Adrenal gland (tissue), 12 donors: ENCODE measurements around the gene LMCD1. TPM values are rescaled to one million over a fixed set of nuclear protein-coding genes. Genes with fewer than 3 reads are reported as not detected.

Experiments
- DNase-seq, 7 donors: peaks; one replicate each; pipeline ENCODE4 v3.0.0-alpha.2; 2019 to 2020
- H3K27ac ChIP-seq, 5 donors: fragments of 200-600 bp; sonication (generic) in 4 of 5; 1 replicate in 3 of 5; 2 replicates in 2 of 5; pipeline versions ENCODE4 v1.5.1 to v1.8.0; 2016 to 2020; ENCODE audit warnings: mild to moderate bottlenecking in 1 of 5
- H3K27me3 ChIP-seq: fragments of 200-600 bp; 2 replicates; pipeline ENCODE4 v1.8.0; 2021
- H3K36me3 ChIP-seq, 2 donors: fragments of 200-600 bp; replicated peaks in 1 of 2; 1 replicate in 1 of 2; 2 replicates in 1 of 2; pipeline versions ENCODE4 v1.5.1 to v1.8.0; 2018 to 2022
- H3K4me1 ChIP-seq, 2 donors: fragments of 200-600 bp; replicated peaks in 1 of 2; 1 replicate in 1 of 2; 2 replicates in 1 of 2; pipeline versions ENCODE4 v1.5.1 to v1.8.0; 2018 to 2021
- H3K4me3 ChIP-seq, 4 donors: fragments of 200-600 bp; sonication (generic) in 3 of 4; one replicate each; pipeline ENCODE4 v1.5.1; 2016 to 2018
- H3K9me3 ChIP-seq, 3 donors: fragments of 200-600 bp; sonication (generic) in 1 of 3; replicated peaks in 1 of 3; 1 replicate in 2 of 3; 2 replicates in 1 of 3; pipeline versions ENCODE4 v1.5.1 to v1.8.0; 2016 to 2021
- POLR2A ChIP-seq, 2 donors: fragments of 450-650 bp; IDR thresholded peaks; one replicate each; pipeline ENCODE4 v1.6.1; 2017; ENCODE audit warnings: antibody characterized with exemption in 2 of 2, mild to moderate bottlenecking in 2 of 2, moderate library complexity in 1 of 2
- WGBS, 4 donors: extraction: QIAGEN DNeasy Blood & Tissue Kit in 2 of 4; methylation state at CpG; one replicate each; pipeline versions ENCODE4 v1.1.5 to v1.1.7; 2013 to 2017; 5-methylcytosine and 5-hydroxymethylcytosine counted together
- intact Hi-C, 2 donors: fragments of 100-400 bp; cut with DNase I; formaldehyde crosslinking; loops; one replicate each; pipeline versions ENCODE4 v1.14.1 to v1.15.0; 2022 to 2023
- polyA plus RNA-seq, 3 donors: library from polyadenylated mRNA; stranded (reverse); fragments of 200-250 nt in 2 of 3; fragments of 350-450 nt in 1 of 3; fragmentation: Illumina TruSeq in 1 of 3; extraction: RNeasy Lipid Tissue Mini Kit (QIAGEN cat#74804) in 1 of 3; gene quantifications; one replicate each; pipeline ENCODE4 v1.2.3, GENCODE V29; 2013 to 2014
- total RNA-seq, 9 donors: library from RNA; depleted of rRNA in 4 of 9; stranded (reverse); fragments of >200 nt in 4 of 9; fragments of 120-200 nt in 1 of 9; fragmentation: NEBNext Ultra II Directional in 1 of 9; extraction: Animal tissue kit (Norgen Biotek cat#: 25700) in 1 of 9; gene quantifications; one replicate each; pipeline versions ENCODE4 v1.1.0 to v1.2.4, GENCODE V29; 2013 to 2023
- TF ChIP-seq, protein P1 (sequence below), 6 experiments: fragments of 450-650 bp in 4 of 6; fragments of 200-600 bp in 2 of 6; sonication (generic) in 1 of 6; IDR thresholded peaks; 1 replicate in 5 of 6; 2 replicates in 1 of 6; pipeline versions ENCODE4 v1.5.1 to v1.8.0; 2016 to 2021; ENCODE audit warnings: antibody characterized with exemption in 6 of 6, mild to moderate bottlenecking in 2 of 6, moderate library complexity in 1 of 6
- donor health status: healthy with polysubstance abuse.
- donor health status: Bipolar disorder and iron deficiency.
- donor health status: DM: yes; HTN: yes; CAD: no.
- donor health status: DM: no; HTN: no; CAD: no.
- donor health status: DM: no; HTN: no; CAD: no.
- donor health status: DM: yes; HTN: yes; CAD: no.

Gene LMCD1
- total and polyA plus RNA-seq, 12 donors, result 4.8 to 26.5 (median 16.1) TPM

DNA sequence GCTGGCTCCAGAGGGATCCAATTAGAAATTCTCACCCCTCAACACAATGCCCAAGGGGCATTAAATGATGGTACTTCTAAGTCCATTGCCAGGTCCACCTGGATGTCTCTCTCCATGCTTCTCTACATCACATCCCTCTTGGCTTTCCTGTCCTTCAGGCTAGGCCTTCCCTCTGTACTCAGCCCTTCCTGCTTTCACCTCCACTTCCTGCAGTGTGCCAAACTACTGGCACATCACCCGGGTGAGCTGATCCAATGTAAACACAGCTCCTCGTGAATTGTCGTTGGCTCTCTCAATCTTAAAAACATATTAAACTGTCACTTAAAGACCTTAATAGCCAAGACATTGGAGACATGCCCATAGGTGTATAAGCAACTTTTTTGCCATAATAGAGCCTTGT is 4.0 kb downstream of the LMCD1 start:
- Histone ChIP-seq H3K4me1 (peaks cover 9 to 59% of the 10 kb centered on the region in 2 donors), H3K27ac (peak overlapping the region in 2 of 5 donors; percentile 65 to 68), H3K9me3 (no peaks in the 10 kb centered on the region), H3K4me3 (no peak overlapping the region), H3K27me3 (no peaks in the 10 kb centered on the region), H3K36me3 (no peaks in the 10 kb centered on the region)
- no peak for DNase-seq
- TF ChIP-seq, protein P1, sequence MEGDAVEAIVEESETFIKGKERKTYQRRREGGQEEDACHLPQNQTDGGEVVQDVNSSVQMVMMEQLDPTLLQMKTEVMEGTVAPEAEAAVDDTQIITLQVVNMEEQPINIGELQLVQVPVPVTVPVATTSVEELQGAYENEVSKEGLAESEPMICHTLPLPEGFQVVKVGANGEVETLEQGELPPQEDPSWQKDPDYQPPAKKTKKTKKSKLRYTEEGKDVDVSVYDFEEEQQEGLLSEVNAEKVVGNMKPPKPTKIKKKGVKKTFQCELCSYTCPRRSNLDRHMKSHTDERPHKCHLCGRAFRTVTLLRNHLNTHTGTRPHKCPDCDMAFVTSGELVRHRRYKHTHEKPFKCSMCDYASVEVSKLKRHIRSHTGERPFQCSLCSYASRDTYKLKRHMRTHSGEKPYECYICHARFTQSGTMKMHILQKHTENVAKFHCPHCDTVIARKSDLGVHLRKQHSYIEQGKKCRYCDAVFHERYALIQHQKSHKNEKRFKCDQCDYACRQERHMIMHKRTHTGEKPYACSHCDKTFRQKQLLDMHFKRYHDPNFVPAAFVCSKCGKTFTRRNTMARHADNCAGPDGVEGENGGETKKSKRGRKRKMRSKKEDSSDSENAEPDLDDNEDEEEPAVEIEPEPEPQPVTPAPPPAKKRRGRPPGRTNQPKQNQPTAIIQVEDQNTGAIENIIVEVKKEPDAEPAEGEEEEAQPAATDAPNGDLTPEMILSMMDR (IDR thresholded peaks at IDR 0.05), result no peak
- no peak for TF ChIP-seq POLR2A (IDR thresholded peaks at IDR 0.05)
- WGBS, 4 donors, result 27 to 41% (median 34%) methylated on average over 3 of the region's 3 CpGs
- intact Hi-C loops, result no loop called here

DNA sequence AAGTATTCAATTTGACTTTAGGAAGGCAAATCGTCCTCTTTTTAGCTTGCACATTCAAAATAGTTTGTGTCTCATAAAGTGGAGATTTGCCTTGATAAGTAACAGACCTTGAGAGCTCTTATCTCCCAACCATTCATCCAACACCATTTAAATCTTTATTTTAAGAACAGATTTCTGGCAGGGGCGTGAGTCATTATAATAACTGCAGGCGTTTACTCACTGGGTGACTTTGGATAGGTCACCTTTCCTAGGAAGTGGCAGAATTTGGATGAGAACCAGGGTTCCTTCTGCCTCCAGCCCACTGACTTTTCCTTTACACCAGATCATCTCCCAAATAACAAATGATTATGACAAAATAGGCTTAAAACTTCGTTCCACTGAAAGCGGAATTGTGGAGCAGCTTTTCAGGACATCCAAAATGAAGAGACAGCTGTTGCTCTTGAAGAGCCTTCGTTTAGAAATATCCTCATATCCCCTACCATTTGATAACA is 5.0 kb downstream of the LMCD1 start:
- Histone ChIP-seq H3K27ac (peak overlapping the region in 3 of 5 donors; percentile 23 to 68 (median 65)), H3K4me1 (peaks cover 9 to 54% of the 10 kb centered on the region in 2 donors), H3K36me3 (no peaks in the 10 kb centered on the region), H3K4me3 (no peak overlapping the region), H3K9me3 (no peaks in the 10 kb centered on the region), H3K27me3 (no peaks in the 10 kb centered on the region)
- 24 to 37% (median 31%) methylated on average over 6 of the region's 6 CpGs for WGBS, 4 donors
- intact Hi-C loops, result no loop called here
- DNase-seq, result peak in 6 of 7 donors; percentile 47 to 77 (median 65)
- TF ChIP-seq, protein P1 (IDR thresholded peaks at IDR 0.05), result no peak
- TF ChIP-seq POLR2A (IDR thresholded peaks at IDR 0.05), result no peak

DNA sequence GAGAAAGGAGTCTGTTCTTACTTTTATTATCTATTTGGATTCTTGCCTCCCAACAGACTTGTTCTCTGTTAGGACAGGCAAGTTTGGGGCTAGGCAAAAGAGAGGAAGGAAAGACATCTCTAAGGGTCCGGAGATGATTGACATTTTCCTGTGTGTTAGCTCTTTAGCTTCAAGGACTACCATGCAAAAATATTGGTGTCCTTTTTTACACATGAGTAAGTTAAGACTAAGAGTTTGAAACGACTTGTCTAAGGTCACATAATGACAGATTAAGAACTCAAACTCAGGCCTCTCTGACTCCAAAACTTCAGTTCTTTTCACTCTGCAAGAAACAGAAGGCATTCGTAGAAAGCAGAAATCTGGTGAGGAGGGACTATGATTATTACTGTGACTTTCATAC is 5.9 kb downstream of the LMCD1 start:
- 56 to 66% (median 60%) methylated on average over 3 of the region's 3 CpGs for WGBS, 4 donors
- H3K9me3 ChIP-seq, result no peaks in the 10 kb centered on the region
- DNase-seq, result no peak
- intact Hi-C loops, result no loop called here
- H3K27me3 ChIP-seq, result no peaks in the 10 kb centered on the region
- no peak for TF ChIP-seq POLR2A (IDR thresholded peaks at IDR 0.05)
- TF ChIP-seq, protein P1 (IDR thresholded peaks at IDR 0.05), result no peak
- H3K4me1 ChIP-seq, result peaks cover 9 to 52% of the 10 kb centered on the region in 2 donors
- H3K27ac ChIP-seq, result no peak overlapping the region
- no peaks in the 10 kb centered on the region for H3K36me3 ChIP-seq
- H3K4me3 ChIP-seq, result no peak overlapping the region

DNA sequence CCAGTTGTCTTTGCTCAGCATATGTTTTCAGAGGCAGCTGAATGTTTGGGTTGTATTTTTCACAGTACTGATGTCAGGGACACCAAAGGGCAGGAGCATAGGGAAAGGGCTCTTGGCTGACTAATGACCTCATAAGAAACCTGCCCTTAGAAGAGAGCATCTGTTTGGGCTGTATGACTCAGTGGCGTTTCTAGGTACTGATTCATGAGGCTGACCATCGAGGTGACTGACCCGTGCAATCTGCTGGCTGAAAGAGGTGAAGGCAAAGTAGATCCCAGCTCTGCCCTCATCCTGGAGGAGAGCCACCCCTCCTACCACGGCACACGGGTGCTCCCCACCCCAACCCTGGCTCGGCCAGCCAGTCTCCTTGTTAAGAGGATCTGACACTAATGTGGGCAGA is 8.3 kb downstream of the LMCD1 start:
- H3K36me3 ChIP-seq, result no peaks in the 10 kb centered on the region
- DNase-seq, result peak; percentile 37 to 81 (median 60)
- H3K27me3 ChIP-seq, result no peaks in the 10 kb centered on the region
- 43 to 62% (median 47%) methylated on average over 4 to 6 of the region's 6 CpGs for WGBS, 4 donors
- H3K4me1 ChIP-seq, result peaks cover 9 to 30% of the 10 kb centered on the region in 2 donors
- H3K27ac ChIP-seq, result peak overlapping the region in 1 of 5 donors; percentile 50
- no peak for TF ChIP-seq POLR2A (IDR thresholded peaks at IDR 0.05)
- TF ChIP-seq, protein P1 (IDR thresholded peaks at IDR 0.05), result no peak
- no peaks in the 10 kb centered on the region for H3K9me3 ChIP-seq
- H3K4me3 ChIP-seq, result no peak overlapping the region
- intact Hi-C loops, result no loop called here
